GM18868 (cell line): ENCODE results near the gene N4BP2.
A peak's percentile ranks its signal among the peaks of the same experiment; 100 is the strongest.

ENCODE experiments used
- ATAC-seq: cut with Tn5 transposase; IDR thresholded peaks from one replicate; pipeline ENCODE4 v1.9.1; 2021; ENCODE audit warnings: mild to moderate bottlenecking, moderate library complexity; ENCODE audit not compliant: unreplicated experiment

The N4BP2 gene

GRCh38 chr4:40149960-40150385 is 93.3 kb downstream of the N4BP2 start:
- peak; percentile 69 for ATAC-seq

GRCh38 chr4:40150932-40151331 is 94.3 kb downstream of the N4BP2 start:
- no peak for ATAC-seq

GRCh38 chr4:40152637-40153036 is 96.0 kb downstream of the N4BP2 start:
- ATAC-seq = no peak

- no peak for ATAC-seq
Measured at GRCh38 chr4:40157436-40157835, 100.8 kb downstream of the N4BP2 start.

- ATAC-seq = no peak
Measured at GRCh38 chr4:40160258-40160657, 103.6 kb downstream of the N4BP2 start.

GRCh38 chr4:40164459-40164858 is 107.8 kb downstream of the N4BP2 start:
- no peak for ATAC-seq

- ATAC-seq = no peak
Measured at GRCh38 chr4:40165916-40166315, 109.3 kb downstream of the N4BP2 start.

GRCh38 chr4:40168070-40168469 is 111.4 kb downstream of the N4BP2 start:
- ATAC-seq = no peak

GRCh38 chr4:40170588-40170987 is 113.9 kb downstream of the N4BP2 start:
- no peak for ATAC-seq

GRCh38 chr4:40173470-40173875 is 116.8 kb downstream of the N4BP2 start:
- ATAC-seq = peak; percentile 84

- no peak for ATAC-seq
Measured at GRCh38 chr4:40176602-40177001, 120.0 kb downstream of the N4BP2 start.

- no peak for ATAC-seq
Measured at GRCh38 chr4:40177591-40177990, 120.9 kb downstream of the N4BP2 start.

GRCh38 chr4:40178672-40179071 is 122.0 kb downstream of the N4BP2 start:
- ATAC-seq = no peak

GRCh38 chr4:40179360-40179759 is 122.7 kb downstream of the N4BP2 start:
- ATAC-seq = no peak

- no peak for ATAC-seq
Measured at GRCh38 chr4:40180356-40180755, 123.7 kb downstream of the N4BP2 start.

- ATAC-seq = no peak
Measured at GRCh38 chr4:40182001-40182400, 125.4 kb downstream of the N4BP2 start.

- no peak for ATAC-seq
Measured at GRCh38 chr4:40182954-40183353, 126.3 kb downstream of the N4BP2 start.

GRCh38 chr4:40183615-40184411 is 127.2 kb downstream of the N4BP2 start:
- peak; percentile 46 for ATAC-seq

GRCh38 chr4:40185830-40186664 is 129.4 kb downstream of the N4BP2 start:
- peak; percentile 57 for ATAC-seq

- ATAC-seq = no peak
Measured at GRCh38 chr4:40186665-40187014, 130.0 kb downstream of the N4BP2 start.

GRCh38 chr4:40187386-40187906 is 130.8 kb downstream of the N4BP2 start:
- no peak for ATAC-seq

GRCh38 chr4:40190019-40190418 is 133.4 kb downstream of the N4BP2 start:
- no peak for ATAC-seq
